HG03103 (cell line): ENCODE results near the gene LYPD6B.

Experiments used
- ATAC-seq: cut with Tn5 transposase; IDR thresholded peaks from one replicate; pipeline ENCODE4 v1.9.1; 2021; ENCODE audit warnings: low read depth; ENCODE audit not compliant: unreplicated experiment

LYPD6B gene, protein sequence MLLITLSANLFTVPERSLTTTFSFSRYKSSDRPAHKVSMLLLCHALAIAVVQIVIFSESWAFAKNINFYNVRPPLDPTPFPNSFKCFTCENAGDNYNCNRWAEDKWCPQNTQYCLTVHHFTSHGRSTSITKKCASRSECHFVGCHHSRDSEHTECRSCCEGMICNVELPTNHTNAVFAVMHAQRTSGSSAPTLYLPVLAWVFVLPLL

DNA sequence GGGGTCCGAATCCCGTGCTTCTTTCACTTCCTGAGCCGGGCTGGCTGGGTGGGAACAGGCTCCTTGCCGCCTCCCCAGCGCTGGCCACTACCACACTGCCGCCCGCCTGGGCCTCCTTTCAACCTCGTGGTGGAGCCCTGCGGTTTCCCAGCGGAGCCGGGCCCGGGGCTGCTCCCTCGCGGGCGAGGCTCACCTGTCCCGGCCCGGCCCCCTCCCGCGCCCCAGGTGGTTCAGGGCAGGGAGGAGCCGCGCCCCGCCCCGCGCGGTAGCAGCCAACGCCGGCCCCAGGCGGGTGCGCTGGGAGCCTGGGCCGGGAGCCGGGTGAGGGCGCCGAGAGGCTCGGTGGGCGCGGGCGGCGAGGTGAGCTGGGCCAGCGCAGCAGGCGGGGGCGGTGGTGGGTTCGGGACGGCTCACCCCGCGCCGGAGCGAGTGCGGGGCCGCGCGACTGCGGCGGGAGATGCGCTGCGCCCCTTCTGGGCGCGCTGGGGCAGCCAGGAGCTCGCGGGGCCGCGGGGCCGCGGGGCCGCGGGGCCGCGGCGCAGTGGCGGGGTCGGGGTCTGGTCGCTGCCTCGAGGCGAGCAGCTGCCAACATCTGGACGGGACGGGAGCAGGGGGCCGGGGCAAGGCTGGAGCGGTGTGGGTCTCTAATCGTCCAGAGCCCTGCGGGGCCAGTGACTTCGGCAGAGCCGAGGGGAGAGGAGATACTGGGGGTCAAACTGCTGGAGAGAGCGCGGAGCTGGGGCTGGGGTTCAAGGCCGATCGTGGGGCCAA lies at the start of gene LYPD6B:
TSS of gene LYPD6B (plus strand) at position 258 of the 771 bp plus-strand sequence. CDS start 92,250 bp downstream, outside the sequence.
- ATAC-seq: peak; percentile 62

DNA sequence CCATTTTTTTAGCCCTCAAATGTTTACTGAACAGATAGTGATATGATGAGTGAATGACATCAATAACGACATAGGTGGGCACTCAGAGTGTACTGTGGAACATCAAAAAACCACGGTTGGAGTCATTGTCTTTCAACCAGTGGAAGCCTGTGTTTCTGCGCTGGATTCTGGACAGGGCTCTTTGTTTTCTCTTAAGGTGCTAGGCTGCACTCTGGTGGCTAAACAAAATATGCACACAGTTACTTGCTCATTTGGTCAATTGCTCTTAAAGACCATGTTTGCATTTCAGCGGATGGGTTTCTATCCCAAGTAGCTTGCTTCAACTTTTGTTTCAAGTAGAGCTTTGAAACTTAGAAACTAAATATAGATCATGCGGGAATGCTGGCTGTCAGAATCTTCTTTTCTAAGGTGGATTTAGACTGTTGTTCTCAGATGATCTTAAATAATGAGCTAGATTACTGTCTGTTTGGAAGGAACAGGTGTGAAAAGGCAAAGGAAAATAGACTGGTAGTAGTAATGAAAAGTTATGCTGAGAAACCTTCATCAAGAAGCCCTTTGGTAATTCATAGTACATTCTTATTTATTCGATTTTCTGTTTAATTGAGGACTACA lies 48.5 kb upstream of the LYPD6B start:
- ATAC-seq: peak; percentile 94

DNA sequence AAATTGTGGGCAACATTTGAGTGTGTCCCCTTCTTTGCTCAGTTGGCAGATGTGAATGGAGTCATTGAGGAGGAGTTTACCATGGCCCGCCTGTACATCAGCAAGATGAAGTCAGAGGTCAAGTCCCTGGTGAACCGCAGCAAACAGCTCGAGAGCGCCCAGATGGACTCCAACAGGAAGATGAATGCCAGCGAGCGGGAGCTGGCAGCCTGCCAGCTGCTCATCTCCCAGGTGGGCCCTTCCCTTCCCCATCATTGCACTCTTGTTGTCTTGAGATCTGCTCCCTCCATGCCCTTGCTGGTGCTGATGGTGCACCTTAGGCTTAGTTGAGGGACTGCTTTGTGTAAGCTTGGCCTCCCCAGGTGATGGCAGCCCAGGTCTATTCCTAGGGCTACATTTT lies 47.5 kb upstream of the LYPD6B start:
- no peak for ATAC-seq

DNA sequence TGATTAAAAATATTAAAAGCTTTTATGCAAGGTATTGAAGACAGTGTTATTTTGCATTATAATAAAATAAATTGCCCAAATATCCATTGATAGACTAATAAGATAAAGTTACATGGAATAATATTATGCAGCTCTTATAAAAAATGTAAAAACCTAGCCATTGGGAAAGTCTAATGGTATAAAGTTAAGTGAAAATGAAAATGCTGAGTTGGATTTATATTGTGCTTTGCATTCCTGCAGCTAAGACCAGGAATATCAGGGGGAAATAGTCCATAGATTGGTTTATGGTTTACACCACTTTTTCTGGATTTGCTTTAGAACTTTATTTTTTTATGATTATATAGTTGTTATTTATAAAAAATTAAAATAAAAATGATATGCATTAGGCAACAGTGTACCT lies 46.1 kb upstream of the LYPD6B start:
- ATAC-seq: no peak

DNA sequence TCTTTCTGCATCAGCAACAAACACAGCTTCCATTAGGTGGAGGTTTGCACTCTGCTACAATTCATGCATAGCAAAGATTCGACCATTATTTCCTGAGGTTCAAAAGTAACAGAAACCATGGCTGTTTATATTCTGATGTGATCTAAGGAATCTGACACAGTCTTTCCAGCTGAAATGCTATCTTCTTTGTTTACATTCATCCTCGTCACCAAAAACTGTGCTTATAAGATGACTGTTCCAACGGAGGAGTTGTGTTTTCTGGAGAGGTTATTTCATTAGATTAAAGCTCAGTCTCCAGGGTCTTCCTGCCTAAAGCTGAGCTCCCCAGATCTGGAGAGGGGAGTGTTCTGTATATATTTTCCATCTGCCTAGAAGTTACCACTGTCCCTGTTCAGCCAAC lies 45.1 kb upstream of the LYPD6B start:
- ATAC-seq: no peak

DNA sequence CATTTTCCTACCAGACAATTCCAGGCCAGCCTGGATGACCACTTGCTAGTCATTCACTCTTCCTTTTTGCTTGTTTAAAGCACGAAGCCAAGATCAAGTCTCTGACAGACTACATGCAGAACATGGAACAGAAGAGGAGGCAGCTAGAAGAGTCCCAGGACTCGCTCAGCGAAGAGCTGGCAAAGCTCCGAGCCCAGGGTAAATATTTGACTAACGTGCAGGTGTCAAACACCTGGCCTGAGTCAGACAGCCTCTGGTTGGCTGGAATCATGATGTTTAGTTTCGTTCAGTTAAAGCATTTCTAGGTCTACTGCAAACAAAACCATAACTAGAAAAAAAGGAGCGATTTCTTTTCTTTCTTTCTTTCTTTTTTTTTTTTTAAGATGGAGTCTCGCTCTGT lies 44.2 kb upstream of the LYPD6B start:
- ATAC-seq: no peak

DNA sequence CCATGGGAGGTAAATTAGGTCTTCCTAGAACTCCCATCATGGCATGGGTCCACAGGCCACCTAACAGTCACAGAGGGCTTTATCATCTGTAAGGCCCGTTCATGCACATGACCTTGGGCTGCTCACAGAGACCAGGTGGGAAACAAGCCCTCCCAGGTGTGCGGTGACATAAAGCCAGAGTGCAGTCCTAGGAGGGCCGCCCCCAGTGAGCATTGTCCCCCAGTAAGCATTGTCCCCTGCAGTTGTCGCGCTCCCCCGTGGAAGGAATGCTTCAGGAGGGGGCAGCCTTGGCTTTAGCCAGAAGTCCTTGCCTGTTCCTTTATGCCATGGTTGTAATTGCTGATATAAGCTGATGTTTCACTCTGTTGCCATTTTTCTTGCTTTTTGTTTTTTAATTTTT lies 41.7 kb upstream of the LYPD6B start:
- no peak for ATAC-seq

DNA sequence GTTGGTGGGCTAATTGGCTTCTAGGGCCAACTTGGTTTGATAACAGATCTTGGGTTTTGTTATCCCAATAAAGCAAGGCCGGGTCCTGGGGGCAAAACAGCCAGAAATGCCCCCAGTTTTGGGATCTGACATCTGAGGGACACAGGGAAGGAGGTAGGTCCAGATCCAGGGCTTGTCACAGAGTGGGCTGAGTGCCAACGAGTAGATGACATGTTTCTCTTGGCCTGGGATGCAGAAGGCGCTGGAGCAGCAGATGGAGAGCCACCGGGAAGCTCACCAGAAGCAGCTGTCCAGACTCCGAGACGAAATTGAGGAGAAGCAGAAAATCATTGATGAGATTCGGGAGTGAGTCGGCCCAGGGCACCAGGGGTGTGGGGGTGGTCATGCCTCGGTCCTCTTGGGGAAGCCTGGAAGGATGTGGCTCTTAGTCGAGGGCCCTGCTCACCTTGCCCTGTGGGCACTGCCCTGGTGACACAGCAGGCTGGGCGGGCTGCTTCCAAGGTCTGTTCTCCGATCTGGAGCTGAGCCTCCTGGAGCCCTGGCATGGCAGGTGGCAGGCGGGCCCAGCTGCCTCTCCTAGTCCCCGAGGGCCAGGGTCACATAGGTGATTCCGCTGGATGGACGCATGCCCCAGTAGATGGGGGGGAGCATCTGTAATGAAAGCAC lies 40.2 kb upstream of the LYPD6B start:
- ATAC-seq: no peak

DNA sequence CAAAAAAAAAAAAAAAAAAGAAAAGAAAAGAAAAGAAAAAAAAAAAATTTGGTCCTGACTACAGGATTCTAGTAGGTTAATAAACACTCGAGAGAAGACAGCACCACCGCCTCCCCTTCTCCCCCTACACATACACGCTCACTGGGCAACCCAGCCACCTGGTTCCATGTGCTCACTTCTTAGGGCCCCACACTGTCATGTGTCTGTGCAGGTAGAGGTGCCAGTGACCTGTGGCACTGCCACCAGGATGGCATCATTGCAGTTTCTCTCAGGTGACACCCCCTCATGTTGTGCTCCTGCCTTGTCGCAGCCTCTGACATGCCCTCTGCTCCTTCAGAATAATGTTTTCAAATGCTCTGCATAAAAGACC lies 39.7 kb upstream of the LYPD6B start:
- no peak for ATAC-seq

DNA sequence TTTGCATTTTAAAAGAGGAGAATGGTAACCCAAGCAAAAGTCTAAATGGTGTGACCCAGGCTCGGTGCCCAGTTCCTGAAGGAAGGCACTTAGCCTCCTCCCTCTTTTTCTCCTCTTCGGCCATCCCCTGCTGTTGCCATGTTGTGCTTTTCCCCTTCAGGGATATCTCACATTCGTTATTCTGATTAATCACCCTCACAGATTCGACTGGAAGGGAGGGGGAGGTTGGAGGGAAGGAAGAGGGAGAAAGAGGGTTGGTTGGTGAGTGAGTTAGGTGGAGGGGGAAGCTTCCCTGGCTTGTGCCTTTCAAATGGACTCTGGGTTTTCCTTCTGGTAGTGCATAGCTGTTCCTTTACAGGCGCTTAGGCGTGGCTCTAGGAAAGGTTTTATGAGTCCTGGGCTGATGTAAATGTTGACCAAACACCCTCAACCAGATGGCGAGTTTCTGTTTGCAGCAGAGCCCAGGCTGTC lies 39.0 kb upstream of the LYPD6B start:
- no peak for ATAC-seq

DNA sequence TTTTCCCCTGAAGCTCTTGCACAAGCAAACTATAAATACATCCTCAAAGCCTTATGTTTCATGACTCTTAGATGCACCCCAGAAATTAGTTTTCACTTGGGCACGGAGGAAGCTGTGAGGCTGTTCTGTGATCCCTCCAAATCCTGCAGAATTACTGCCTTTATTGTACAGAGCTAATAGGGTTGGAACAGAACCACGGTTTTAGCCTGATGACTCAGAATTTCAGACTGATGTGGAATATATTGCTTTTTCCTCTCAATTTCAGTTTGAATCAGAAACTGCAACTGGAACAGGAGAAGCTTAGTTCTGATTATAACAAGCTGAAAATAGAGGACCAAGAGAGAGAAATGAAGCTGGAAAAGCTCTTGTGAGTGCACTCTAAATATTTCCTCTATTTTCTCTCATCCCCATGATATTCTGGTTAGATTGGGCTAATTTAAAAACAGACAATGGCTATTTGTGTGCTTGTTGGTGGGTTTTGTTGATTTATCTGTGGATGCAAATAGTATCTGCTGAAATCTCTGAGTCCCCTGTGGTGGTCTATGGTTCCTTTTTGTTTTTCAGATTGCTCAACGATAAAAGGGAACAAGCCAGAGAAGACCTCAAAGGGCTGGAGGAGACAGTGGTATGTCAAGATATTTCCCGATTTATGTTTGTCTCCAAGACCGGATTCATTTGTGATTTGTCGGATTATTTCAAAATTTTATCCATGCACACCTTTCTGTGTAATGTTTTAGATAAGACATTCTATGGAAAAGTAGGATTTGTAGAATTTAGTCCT lies 38.2 kb upstream of the LYPD6B start:
- ATAC-seq: no peak

DNA sequence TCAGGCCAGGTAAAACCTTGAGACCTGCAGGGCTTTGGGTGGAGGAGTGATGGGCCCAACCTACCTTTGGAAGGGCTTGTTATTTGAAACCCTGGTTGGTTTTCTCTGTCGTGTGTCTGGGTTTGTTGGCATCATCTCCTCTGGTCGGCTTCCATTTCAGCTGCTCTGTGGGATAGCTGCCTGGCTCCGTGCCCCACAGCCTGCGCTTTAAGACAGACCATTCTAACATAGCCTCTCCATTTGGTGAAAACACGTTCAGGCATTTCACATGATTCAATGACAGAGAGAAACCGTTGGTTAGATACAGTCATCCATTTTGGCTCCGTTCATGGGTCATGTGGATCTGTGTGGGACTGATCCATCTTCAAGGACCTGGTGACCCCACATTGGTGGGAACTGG lies 37.0 kb upstream of the LYPD6B start:
- ATAC-seq: no peak

DNA sequence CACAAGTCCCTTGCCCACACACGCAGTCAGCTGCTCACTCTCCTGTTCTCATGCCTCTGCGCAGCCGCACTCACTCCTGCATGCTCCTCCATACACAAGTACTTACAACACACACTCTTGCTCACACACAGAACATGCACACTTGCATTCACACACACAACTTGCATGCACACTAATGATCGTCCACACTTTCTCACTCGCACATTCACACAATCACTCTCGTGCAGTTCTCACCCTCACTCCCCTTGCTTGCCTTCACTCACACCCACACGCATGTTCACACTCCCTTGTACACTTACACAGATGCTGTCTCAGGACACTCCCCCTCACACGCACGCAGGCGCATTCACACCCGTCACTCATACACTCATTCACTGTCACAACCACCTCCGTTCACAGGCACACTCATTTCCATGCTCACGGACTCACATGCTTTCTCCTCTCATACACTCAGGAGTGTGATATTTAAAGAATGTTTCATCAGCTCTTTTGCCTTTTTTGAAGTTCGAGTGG lies 36.1 kb upstream of the LYPD6B start:
- no peak for ATAC-seq

DNA sequence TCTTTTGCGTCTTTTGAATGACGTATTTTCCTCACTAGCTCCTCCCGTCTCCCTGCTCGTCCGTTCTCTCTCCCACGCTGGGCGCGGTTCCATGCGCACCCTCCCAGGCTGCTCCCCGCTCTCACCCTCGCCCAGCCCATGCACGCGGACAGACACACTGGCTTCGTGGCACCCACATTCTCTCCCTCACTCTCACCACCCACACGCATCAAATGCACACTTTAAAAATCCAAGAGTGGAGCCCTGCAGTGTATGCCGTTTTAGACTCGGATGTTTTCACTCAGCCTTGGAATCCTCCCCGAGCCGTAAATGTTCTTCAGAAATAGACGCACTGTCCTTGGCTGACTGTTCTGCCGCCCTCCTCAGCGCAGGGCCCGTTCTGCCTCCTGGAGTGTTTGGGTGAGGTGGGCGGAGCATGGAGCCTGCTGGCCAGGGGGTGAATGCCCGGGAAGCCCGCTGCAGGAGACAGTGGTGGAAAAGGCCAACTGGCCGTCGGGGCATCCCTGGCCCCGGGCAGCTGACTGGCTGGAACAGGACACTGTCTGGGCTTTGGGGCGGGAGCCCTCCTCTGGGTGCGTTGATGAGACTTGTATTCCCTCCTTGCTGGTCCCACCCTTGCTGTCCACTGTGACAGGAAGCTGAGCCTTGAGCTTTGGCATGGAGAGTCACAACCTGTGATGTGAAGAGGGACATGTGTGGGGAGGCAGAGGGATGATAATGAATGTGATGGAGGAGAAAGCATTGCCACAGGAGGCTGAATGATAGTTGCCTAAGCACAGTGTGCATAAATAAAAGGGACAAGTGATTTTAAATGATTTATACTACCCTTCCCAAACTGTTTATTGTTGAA lies 35.4 kb upstream of the LYPD6B start:
- no peak for ATAC-seq

DNA sequence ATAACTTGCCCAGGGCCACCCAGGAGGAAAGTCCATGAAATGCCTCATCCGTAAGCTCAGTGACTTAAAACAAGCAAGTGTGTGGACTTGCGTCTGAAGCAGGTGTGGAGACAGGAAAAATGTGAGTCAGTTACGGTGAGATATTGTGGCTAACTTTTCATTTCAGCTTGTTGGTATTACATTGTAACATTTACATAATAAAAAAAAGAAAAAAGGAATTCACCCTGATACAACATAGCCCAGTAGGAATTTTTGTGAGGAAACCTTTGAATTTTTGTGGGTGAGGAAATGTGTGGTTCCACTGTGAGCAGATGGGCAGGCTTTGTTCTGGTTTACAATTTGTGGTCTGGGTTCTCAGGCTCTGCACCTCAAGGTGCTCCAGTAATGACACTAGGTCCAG lies 33.7 kb upstream of the LYPD6B start:
- ATAC-seq: no peak

DNA sequence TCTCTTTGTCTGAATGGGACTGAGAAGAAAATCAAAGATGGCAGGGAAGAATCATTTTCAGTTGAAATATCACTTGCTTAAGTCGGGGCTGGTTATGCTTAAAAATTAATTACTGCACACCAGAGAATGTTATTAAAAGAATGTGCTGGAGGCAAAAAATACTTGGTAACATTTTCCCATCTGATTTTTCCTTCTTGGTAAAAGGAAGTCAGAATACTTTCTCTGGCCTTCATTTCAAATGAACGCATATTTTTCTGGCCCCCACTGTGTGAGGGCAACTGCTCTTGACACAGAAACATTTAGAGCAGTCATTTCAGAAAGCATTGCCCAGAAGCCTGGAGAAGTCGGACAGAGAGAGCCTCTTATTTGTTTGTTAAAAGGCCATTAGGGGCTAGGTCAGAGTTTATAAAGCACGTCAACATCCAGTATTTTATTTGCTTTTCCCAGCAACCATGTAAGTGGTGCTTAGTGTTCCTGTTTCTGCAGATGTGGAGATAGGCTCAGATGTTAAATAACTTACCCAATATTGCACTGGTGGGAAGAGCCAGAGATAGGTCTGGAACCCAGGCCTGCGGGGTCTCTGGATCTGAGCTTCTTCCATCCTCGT lies 32.9 kb upstream of the LYPD6B start:
- ATAC-seq: no peak

DNA sequence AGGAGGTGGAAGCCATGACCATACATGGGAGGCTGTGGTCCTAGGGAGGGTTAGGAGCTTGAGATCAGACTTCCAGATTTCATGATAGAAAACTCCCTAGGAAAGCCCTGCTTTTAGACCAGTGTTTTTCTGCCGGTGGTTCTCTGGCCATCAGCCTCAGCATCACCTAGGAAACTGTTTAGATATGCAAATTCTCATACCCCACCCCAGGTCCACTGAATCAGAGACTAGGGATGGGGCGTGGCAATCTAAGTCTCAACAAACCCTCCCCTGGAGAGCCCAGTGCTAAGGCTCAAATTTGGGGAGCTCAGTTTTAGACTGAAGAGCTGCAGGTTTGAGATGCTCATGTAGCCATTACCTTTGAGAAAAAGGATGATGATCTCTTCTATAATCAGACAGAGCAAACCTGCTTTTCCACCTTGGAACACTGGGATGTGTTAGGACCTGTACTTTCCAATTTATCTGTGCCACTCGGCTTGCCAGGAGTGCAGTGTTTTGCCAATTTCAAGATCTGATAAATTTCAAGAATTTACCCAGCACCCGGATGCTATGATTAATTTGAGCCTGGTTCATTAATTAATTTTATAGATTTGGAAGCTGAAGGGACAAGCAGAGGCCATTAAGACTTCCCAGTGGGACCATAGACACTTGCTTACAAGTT lies 31.5 kb upstream of the LYPD6B start:
- ATAC-seq: no peak

DNA sequence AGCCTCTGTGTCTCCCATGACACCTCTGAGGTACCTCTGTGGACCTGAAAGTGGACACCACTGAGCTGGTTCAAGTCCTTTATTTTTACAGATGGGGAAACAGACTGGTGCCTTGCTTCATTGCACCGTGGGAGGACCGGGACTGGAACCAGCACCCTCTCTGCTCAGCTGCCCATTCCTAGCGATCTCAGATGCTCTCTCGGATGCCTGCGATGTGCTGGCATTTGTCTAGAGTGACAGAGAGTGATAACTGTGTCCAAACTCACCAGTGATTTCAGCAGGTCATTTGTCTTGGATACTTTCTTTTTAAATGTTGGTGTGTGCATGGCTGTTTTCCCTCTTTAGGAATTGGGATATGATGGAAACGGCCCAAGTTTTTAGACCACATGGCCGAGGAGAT lies 30.1 kb upstream of the LYPD6B start:
- no peak for ATAC-seq
